Epithelial cell of proximal tubule (primary cell): ENCODE results near the gene BUB1B. TPM values are rescaled to one million over a fixed set of nuclear protein-coding genes. Genes with fewer than 3 reads are reported as not detected.

Experiments used
- DNase-seq: peaks from one replicate; pipeline ENCODE4 v3.0.0-alpha.2; 2011; ENCODE audit warnings: low read depth
- H3K4me3 ChIP-seq: 2 replicates; pipeline ENCODE4 v1.5.1; 2011; ENCODE audit warnings: low read depth, mild to moderate bottlenecking, low read length
- total RNA-seq: library from RNA; depleted of rRNA; stranded (reverse); fragments of >200 nt; gene quantifications from 2 replicates; pipeline ENCODE4 v1.2.3, GENCODE V29; 2015
- TF ChIP-seq, protein P1 (sequence below): conservative IDR thresholded peaks from 2 replicates; pipeline ENCODE4 v1.5.1; 2012; ENCODE audit warnings: low read depth, mild to moderate bottlenecking, low read length

Gene BUB1B
- total RNA-seq, 1 donor from 2014 or later: 86.4 TPM

- TF ChIP-seq, protein P1, sequence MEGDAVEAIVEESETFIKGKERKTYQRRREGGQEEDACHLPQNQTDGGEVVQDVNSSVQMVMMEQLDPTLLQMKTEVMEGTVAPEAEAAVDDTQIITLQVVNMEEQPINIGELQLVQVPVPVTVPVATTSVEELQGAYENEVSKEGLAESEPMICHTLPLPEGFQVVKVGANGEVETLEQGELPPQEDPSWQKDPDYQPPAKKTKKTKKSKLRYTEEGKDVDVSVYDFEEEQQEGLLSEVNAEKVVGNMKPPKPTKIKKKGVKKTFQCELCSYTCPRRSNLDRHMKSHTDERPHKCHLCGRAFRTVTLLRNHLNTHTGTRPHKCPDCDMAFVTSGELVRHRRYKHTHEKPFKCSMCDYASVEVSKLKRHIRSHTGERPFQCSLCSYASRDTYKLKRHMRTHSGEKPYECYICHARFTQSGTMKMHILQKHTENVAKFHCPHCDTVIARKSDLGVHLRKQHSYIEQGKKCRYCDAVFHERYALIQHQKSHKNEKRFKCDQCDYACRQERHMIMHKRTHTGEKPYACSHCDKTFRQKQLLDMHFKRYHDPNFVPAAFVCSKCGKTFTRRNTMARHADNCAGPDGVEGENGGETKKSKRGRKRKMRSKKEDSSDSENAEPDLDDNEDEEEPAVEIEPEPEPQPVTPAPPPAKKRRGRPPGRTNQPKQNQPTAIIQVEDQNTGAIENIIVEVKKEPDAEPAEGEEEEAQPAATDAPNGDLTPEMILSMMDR: no peak
- no peak overlapping the region for H3K4me3 ChIP-seq
- DNase-seq: no peak
Measured at GRCh38 chr15:40248006-40248783, 87.3 kb downstream of the BUB1B start.

DNA sequence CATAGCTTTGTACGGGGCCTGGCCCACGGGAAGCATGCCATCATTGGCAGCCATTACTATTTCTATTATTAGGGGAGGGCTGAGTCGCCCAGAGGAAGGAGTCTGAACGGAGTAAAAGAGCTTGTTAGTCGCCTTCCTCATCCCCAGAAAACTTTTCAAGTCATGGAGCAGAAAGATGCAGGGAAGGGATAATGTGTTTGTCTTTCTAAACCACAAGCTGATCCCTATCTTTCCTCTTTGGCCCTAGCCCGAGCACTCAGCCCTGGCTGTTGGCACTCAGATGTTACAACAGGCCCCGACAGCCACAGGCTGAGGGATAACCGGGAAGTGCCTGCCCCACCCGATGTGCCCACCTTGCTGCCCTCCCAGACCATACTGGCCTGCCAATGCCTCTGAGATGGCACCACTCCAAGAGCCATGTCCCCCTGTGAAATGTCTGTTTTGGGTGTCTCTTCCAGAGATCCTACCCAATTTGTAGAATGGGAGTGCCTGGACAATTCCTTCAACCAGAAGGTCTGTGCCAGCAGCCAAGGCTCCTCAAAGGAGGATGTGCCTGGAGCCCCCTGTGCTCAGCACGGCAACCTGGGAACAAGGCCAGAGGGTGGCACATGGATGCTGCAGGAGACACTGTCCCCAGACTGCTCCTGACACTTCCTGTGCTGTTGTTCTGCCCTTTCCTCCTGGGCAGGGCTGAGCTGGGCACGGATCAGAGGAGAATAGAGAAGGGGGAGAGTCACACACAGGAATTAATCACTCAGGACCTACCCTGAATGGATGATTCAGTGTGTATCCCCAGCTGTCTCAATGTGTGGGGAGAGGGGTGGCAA, 88.8 kb downstream of the BUB1B start:
- H3K4me3 ChIP-seq: no peak overlapping the region
- TF ChIP-seq, protein P1: no peak
- no peak for DNase-seq

- H3K4me3 ChIP-seq: no peak overlapping the region
- TF ChIP-seq, protein P1: no peak
- DNase-seq: no peak
Measured at GRCh38 chr15:40250304-40250656, 89.4 kb downstream of the BUB1B start.

GRCh38 chr15:40250771-40251483, 90.1 kb downstream of the BUB1B start:
- DNase-seq: no peak
- TF ChIP-seq, protein P1: no peak
- no peak overlapping the region for H3K4me3 ChIP-seq

DNA sequence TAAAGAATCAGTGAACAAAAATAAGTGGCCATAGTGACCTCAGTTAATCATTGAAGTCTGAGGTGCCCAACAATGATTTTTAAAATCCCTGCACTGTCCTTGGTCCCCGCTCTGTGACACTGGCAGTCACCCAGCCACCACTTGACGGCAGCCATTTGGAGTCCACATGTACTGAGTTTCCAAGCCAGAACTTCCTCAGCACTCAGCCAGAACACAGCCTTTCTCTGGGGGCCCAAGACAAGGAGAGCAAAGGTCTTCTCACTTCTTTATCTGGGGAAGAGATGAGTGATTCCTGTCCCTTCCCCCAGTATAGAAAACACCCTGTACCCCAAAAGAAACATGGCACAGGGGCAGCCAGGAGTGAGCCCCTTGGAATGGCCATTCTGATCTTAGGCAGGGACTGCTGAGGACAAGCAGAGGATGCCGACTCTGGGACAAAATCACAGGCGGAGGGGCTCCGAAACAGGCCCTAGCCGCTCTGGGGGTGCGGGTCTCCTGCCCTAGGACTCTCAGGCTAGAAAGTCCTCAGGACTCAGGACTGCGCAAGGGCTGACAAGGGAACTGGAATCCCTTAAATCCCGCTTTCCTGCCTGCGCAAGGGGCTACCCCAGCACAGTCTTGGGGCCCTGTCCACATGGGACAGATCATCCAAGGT, 90.7 kb downstream of the BUB1B start:
- TF ChIP-seq, protein P1: no peak
- DNase-seq: no peak
- no peak overlapping the region for H3K4me3 ChIP-seq

DNA sequence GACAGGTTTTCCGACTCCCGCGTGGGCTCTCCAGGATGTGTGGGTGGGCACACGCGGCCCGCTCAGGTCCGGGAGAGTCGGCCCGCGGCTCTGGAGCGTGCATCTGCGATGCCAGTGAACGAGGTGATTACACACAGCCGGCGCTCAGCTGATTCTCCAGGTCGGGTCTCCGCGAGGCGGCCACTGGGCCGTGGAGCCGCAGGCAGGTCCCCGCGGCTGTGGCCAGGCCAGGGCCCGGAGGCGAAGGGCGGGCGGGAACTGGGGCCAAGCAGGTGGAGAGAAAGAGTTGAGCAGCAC, 91.2 kb downstream of the BUB1B start:
- peak overlapping the region; percentile 43 for H3K4me3 ChIP-seq
- TF ChIP-seq, protein P1: no peak
- no peak for DNase-seq
